ENCODE measurements around the gene CAMKV. TPM values are rescaled to one million over a fixed set of nuclear protein-coding genes. Genes with fewer than 3 reads are reported as not detected.

The CAMKV gene
- total RNA-seq, 1 donor from 2014 or later, result not detected

GRCh38 chr3:49900491-49901153 lies 30.9 kb upstream of the CAMKV start:
- DNase-seq (ENCODE audit: low spot score), result no peak
- intact Hi-C loops (cut with DNase I), result loop anchor here (5.0 to 10.0 kb wide), 2 partner anchors 58 to 366 kb away; no protein-coding TSS in a partner anchor

- intact Hi-C loops (cut with DNase I), result loop anchor here (5.0 to 10.0 kb wide), 2 partner anchors 58 to 365 kb away; no protein-coding TSS in a partner anchor
- DNase-seq (ENCODE audit: low spot score), result no peak
Measured at GRCh38 chr3:49899815-49900214, 30.1 kb upstream of the CAMKV start.

GRCh38 chr3:49898991-49899390 lies 29.3 kb upstream of the CAMKV start:
- intact Hi-C loops (cut with DNase I), result no loop called here
- DNase-seq (ENCODE audit: low spot score), result no peak

GRCh38 chr3:49896345-49896744 lies 26.6 kb upstream of the CAMKV start:
- intact Hi-C loops (cut with DNase I), result no loop called here
- no peak for DNase-seq (ENCODE audit: low spot score)

- intact Hi-C loops (cut with DNase I), result no loop called here
- DNase-seq (ENCODE audit: low spot score), result no peak
Measured at GRCh38 chr3:49895791-49896190, 26.1 kb upstream of the CAMKV start.

- DNase-seq (ENCODE audit: low spot score), result no peak
- intact Hi-C loops (cut with DNase I), result no loop called here
Measured at GRCh38 chr3:49889296-49889695, 19.6 kb upstream of the CAMKV start.

GRCh38 chr3:49886922-49887265 lies 17.2 kb upstream of the CAMKV start:
- DNase-seq (ENCODE audit: low spot score), result no peak
- intact Hi-C loops (cut with DNase I), result no loop called here

GRCh38 chr3:49883998-49884397 lies 14.3 kb upstream of the CAMKV start:
- intact Hi-C loops (cut with DNase I), result no loop called here
- no peak for DNase-seq (ENCODE audit: low spot score)

- DNase-seq (ENCODE audit: low spot score), result no peak
Measured at GRCh38 chr3:49882166-49882565, 12.5 kb upstream of the CAMKV start.

GRCh38 chr3:49880581-49881315 lies 11.0 kb upstream of the CAMKV start:
- intact Hi-C loops (cut with DNase I), result no loop called here
- no peak for DNase-seq (ENCODE audit: low spot score)

More at GRCh38 chr3:49882166-49882565, 12.5 kb upstream of the CAMKV start:
- intact Hi-C loops (cut with DNase I), result no loop called here

GRCh38 chr3:49879721-49880120 lies 10.0 kb upstream of the CAMKV start:
- intact Hi-C loops (cut with DNase I), result no loop called here
- DNase-seq (ENCODE audit: low spot score), result no peak

GRCh38 chr3:49878686-49879085 lies 9.0 kb upstream of the CAMKV start:
- intact Hi-C loops (cut with DNase I), result no loop called here
- no peak for DNase-seq (ENCODE audit: low spot score)

- intact Hi-C loops (cut with DNase I), result no loop called here
- no peak for DNase-seq (ENCODE audit: low spot score)
Measured at GRCh38 chr3:49877716-49878115, 8.0 kb upstream of the CAMKV start.

- intact Hi-C loops (cut with DNase I), result no loop called here
- no peak for DNase-seq (ENCODE audit: low spot score)
Measured at GRCh38 chr3:49876567-49876966, 6.9 kb upstream of the CAMKV start.

- intact Hi-C loops (cut with DNase I), result no loop called here
- DNase-seq (ENCODE audit: low spot score), result no peak
Measured at GRCh38 chr3:49873623-49874022, 3.9 kb upstream of the CAMKV start.

- intact Hi-C loops (cut with DNase I), result no loop called here
Measured at GRCh38 chr3:49872801-49873281, 3.1 kb upstream of the CAMKV start.

GRCh38 chr3:49871531-49872153 lies 1.9 kb upstream of the CAMKV start:
- DNase-seq (ENCODE audit: low spot score), result no peak

More at GRCh38 chr3:49872801-49873281, 3.1 kb upstream of the CAMKV start:
- DNase-seq (ENCODE audit: low spot score), result no peak

GRCh38 chr3:49868862-49869466 lies 742 bp downstream of the CAMKV start:
- DNase-seq (ENCODE audit: low spot score), result no peak
- intact Hi-C loops (cut with DNase I), result no loop called here

More at GRCh38 chr3:49871531-49872153, 1.9 kb upstream of the CAMKV start:
- intact Hi-C loops (cut with DNase I), result no loop called here

- DNase-seq (ENCODE audit: low spot score), result no peak
- intact Hi-C loops (cut with DNase I), result no loop called here
Measured at GRCh38 chr3:49867871-49868321, 1.8 kb downstream of the CAMKV start.

- no peak for DNase-seq (ENCODE audit: low spot score)
- intact Hi-C loops (cut with DNase I), result no loop called here
Measured at GRCh38 chr3:49867400-49867799, 2.3 kb downstream of the CAMKV start.

All from cardiac septum (tissue), 1 donor.